B cell (primary cell): ENCODE data around the gene DVL2. TPM values are rescaled to one million over a fixed set of nuclear protein-coding genes. Genes with fewer than 3 reads are reported as not detected.

Experiments
- ATAC-seq: fragments of 200-7000 bp; cut with Tn5 transposase; one replicate; pipeline ENCODE4 v1.10.0; 2021; ENCODE audit warnings: low read depth, mild to moderate bottlenecking, moderate number of reproducible peaks, moderate library complexity
- CTCF ChIA-PET: fragments of 350-600 bp; sonication (Branson Sonifier 250); formaldehyde crosslinking; loops from one replicate; lab custom pipeline; 2021; ENCODE audit warnings: antibody characterized with exemption, inconsistent platforms; lab: Charles Lee
- POLR2A ChIA-PET: fragments of 350-600 bp; sonication (Branson Sonifier 250); formaldehyde crosslinking; loops from one replicate; lab custom pipeline; 2021; ENCODE audit warnings: antibody characterized with exemption; lab: Charles Lee
- DNase-seq: peaks from one replicate; pipeline ENCODE4 v3.0.0; 2013
- H2AFZ ChIP-seq: 2 replicates; pipeline ENCODE4 v1.6.1; 2012; ENCODE audit warnings: mild to moderate bottlenecking, low read depth, low read length; ENCODE audit not compliant: insufficient read depth, poor library complexity, severe bottlenecking
- H3K27ac ChIP-seq, 2 donors: 1 replicate in 1 of 2; 2 replicates in 1 of 2; pipeline ENCODE4 v1.5.1; 2012 to 2013; ENCODE audit warnings: low read length in 2 of 2, mild to moderate bottlenecking in 2 of 2, moderate library complexity in 1 of 2
- H3K27me3 ChIP-seq, 4 experiments: fragments of 200-600 bp in 1 of 4; sonication (generic) in 1 of 4; replicated peaks in 1 of 4; 1 replicate in 2 of 4; 2 replicates in 2 of 4; pipeline versions ENCODE4 v1.6.1 to v1.7.0; 2013 to 2016; ENCODE audit warnings: low read length in 3 of 4, mild to moderate bottlenecking in 2 of 4, mixed read lengths in 1 of 4, moderate library complexity in 1 of 4; ENCODE audit not compliant: insufficient read depth in 4 of 4, control insufficient read depth in 3 of 4; ENCODE audit errors: control extremely low read depth in 1 of 4
- H3K36me3 ChIP-seq, 2 experiments: replicated peaks in 1 of 2; 1 replicate in 1 of 2; 2 replicates in 1 of 2; pipeline versions ENCODE4 v1.6.1 to v1.7.1; 2013; ENCODE audit warnings: low read length in 1 of 2; ENCODE audit not compliant: insufficient read depth in 2 of 2, control insufficient read depth in 1 of 2; ENCODE audit errors: control extremely low read depth in 1 of 2, extremely low read depth in 1 of 2
- H3K4me1 ChIP-seq, 2 donors: fragments of 200-600 bp in 1 of 2; sonication (generic) in 1 of 2; 1 replicate in 1 of 2; 2 replicates in 1 of 2; pipeline versions ENCODE4 v1.5.1 to v1.6.1; 2013 to 2017; ENCODE audit warnings: low read length in 2 of 2; ENCODE audit not compliant: control insufficient read depth in 2 of 2, insufficient read depth in 2 of 2
- H3K4me2 ChIP-seq: replicated peaks from 2 replicates; pipeline ENCODE3; 2012; ENCODE audit warnings: mild to moderate bottlenecking, low read depth, low read length; ENCODE audit not compliant: poor library complexity, severe bottlenecking
- H3K4me3 ChIP-seq, 5 experiments: fragments of 200-600 bp in 1 of 5; sonication (generic) in 1 of 5; 1 replicate in 3 of 5; 2 replicates in 2 of 5; pipeline versions ENCODE4 v1.5.1 to v1.7.0; 2011 to 2016; ENCODE audit warnings: low read length in 4 of 5, mild to moderate bottlenecking in 4 of 5, low read depth in 2 of 5, control low read depth in 1 of 5, moderate library complexity in 1 of 5; ENCODE audit not compliant: insufficient read depth in 1 of 5; ENCODE audit errors: control extremely low read depth in 1 of 5, extremely low read depth in 1 of 5
- H3K79me2 ChIP-seq: fragments of 200-600 bp; sonication (generic); one replicate; pipeline ENCODE4 v1.6.0; 2016; ENCODE audit warnings: low read length; ENCODE audit not compliant: control insufficient read depth, insufficient read depth
- H3K9ac ChIP-seq: fragments of 200-600 bp; sonication (generic); 2 replicates; pipeline ENCODE4 v1.6.1; 2017; ENCODE audit warnings: mild to moderate bottlenecking, low read length, moderate library complexity
- H3K9me3 ChIP-seq, 3 donors: one replicate each; pipeline versions ENCODE4 v1.6.1 to v1.7.1; 2013; ENCODE audit warnings: low read length in 2 of 3; ENCODE audit not compliant: control insufficient read depth in 2 of 3, insufficient read depth in 1 of 3; ENCODE audit errors: control extremely low read depth in 1 of 3
- H4K20me1 ChIP-seq: 2 replicates; pipeline ENCODE4 v1.6.0; 2012; ENCODE audit warnings: mild to moderate bottlenecking, low read length; ENCODE audit not compliant: insufficient read depth, control insufficient read depth, poor library complexity, severe bottlenecking
- H3K27ac Mint-ChIP-seq: one replicate; pipeline ENCODE4 v1.8.0; 2021; ENCODE audit warnings: mixed read lengths
- H3K27me3 Mint-ChIP-seq: one replicate; pipeline ENCODE4 v1.8.0; 2021; ENCODE audit warnings: mixed read lengths
- H3K4me1 Mint-ChIP-seq: one replicate; pipeline ENCODE4 v1.8.0; 2021; ENCODE audit warnings: mixed read lengths
- H3K4me3 Mint-ChIP-seq: one replicate; pipeline ENCODE4 v1.8.0; 2021; ENCODE audit warnings: mixed read lengths
- H3K9me3 Mint-ChIP-seq: one replicate; pipeline ENCODE4 v1.8.0; 2022; ENCODE audit warnings: mixed read lengths; ENCODE audit not compliant: insufficient read depth
- CTCF ChIP-seq: fragments of 200-600 bp; IDR thresholded peaks from one replicate; pipeline ENCODE4 v1.8.0; 2022; ENCODE audit warnings: antibody characterized with exemption, mild to moderate bottlenecking
- EZH2 ChIP-seq: IDR thresholded peaks from 2 replicates; pipeline ENCODE4 v1.6.1; 2012; ENCODE audit warnings: borderline replicate concordance, low read depth, mild to moderate bottlenecking, moderate library complexity, low read length; ENCODE audit not compliant: insufficient read depth, poor library complexity, severe bottlenecking
- WGBS: methylation state at CpG from one replicate; pipeline ENCODE4 v1.1.5; 2013; ENCODE audit warnings: missing lambda C conversion rate; ENCODE audit not compliant: insufficient coverage; 5-methylcytosine and 5-hydroxymethylcytosine counted together
- intact Hi-C: fragments of 100-400 bp; cut with micrococcal nuclease; formaldehyde crosslinking; loops from one replicate; pipeline ENCODE4 v1.10.0; 2022
- polyA plus RNA-seq: library from polyadenylated mRNA; depleted of rRNA; stranded (reverse); fragments of >200 nt; gene quantifications from 2 replicates; pipeline ENCODE4 v1.2.3, GENCODE V29; 2012
- total RNA-seq, 2 donors: library from RNA; stranded (reverse); fragments of 120-200 nt in 1 of 2; gene quantifications; 1 replicate in 1 of 2; 2 replicates in 1 of 2; pipeline versions ENCODE4 v1.2.3 to v1.2.4, GENCODE V29; 2013 to 2022

The DVL2 gene
- total and polyA plus RNA-seq, 2 donors (not counting 1 experiment from before 2014, with no cell fraction given): 22.5 to 104 TPM

GRCh38 chr17:7263801-7264078 lies 29.4 kb upstream of the DVL2 start:
- WGBS: 47% methylated on average over 4 of the region's 4 CpGs
- Mint-ChIP-seq H3K9me3 (no peaks in the 10 kb centered on the region), H3K4me1 (peaks cover 27% of the 10 kb centered on the region), H3K27ac (no peak overlapping the region), H3K27me3 (peaks cover 23% of the 10 kb centered on the region), H3K4me3 (peak overlapping the region; percentile 72)
- DNase-seq (no peak), ATAC-seq (no peak)
- H3K79me2 ChIP-seq: no peaks in the 10 kb centered on the region
- no peaks in the 10 kb centered on the region for H4K20me1 ChIP-seq
- POLR2A ChIA-PET: no interaction called here
- peak overlapping the region in 1 of 5 experiments; percentile 34 for H3K4me3 ChIP-seq
- no peak overlapping the region for H3K27ac ChIP-seq
- H3K4me2 ChIP-seq: peak overlapping the region; percentile 99
- peaks cover 3 to 9% of the 10 kb centered on the region in 2 experiments for H3K36me3 ChIP-seq
- intact Hi-C loops: loop anchor here (2.0 kb wide), 1 partner anchor 17 kb away; the partner anchor contains the start of gene SLC2A4
- H3K9ac ChIP-seq: no peak overlapping the region
- CTCF ChIA-PET: interaction anchor here (0.6 kb wide), 1 partner anchor 49 kb away, joined by 3 read pairs; no protein-coding TSS in a partner anchor
- H3K27me3 ChIP-seq: peaks cover 0 to 17% (median 8%) of the 10 kb centered on the region in 4 experiments
- no peak for TF ChIP-seq EZH2
- TF ChIP-seq CTCF: no peak
- peaks cover 27 to 32% of the 10 kb centered on the region in 2 donors for H3K4me1 ChIP-seq
- peak overlapping the region; percentile 77 for H2AFZ ChIP-seq
- H3K9me3 ChIP-seq: peaks cover 0 to 4% (median 0%) of the 10 kb centered on the region in 3 donors

- Histone ChIP-seq H2AFZ (peak overlapping the region; percentile 77), H3K9me3 (peaks cover 0 to 4% (median 0%) of the 10 kb centered on the region in 3 donors), H3K27me3 (peaks cover 0 to 17% (median 8%) of the 10 kb centered on the region in 4 experiments), H3K79me2 (no peaks in the 10 kb centered on the region), H4K20me1 (no peaks in the 10 kb centered on the region), H3K4me3 (peak overlapping the region in 4 of 5 experiments; percentile 20 to 38 (median 35)), H3K4me2 (peak overlapping the region; percentile 99), H3K27ac (no peak overlapping the region), H3K9ac (peak overlapping the region; percentile 58), H3K4me1 (peaks cover 27 to 32% of the 10 kb centered on the region in 2 donors), H3K36me3 (peaks cover 3 to 14% of the 10 kb centered on the region in 2 experiments)
- 1% methylated on average over 15 of the region's 26 CpGs for WGBS
- DNase-seq (peak; percentile 51), ATAC-seq (peak; percentile 16)
- Mint-ChIP-seq H3K27me3 (peaks cover 23% of the 10 kb centered on the region), H3K4me1 (peaks cover 27% of the 10 kb centered on the region), H3K27ac (peak overlapping the region; percentile 66), H3K4me3 (peak overlapping the region; percentile 72), H3K9me3 (no peaks in the 10 kb centered on the region)
- CTCF ChIA-PET: interaction anchor here (0.6 kb wide), 1 partner anchor 49 kb away, joined by 3 read pairs; no protein-coding TSS in a partner anchor
- intact Hi-C loops: loop anchor here (2.0 kb wide), 1 partner anchor 18 kb away; the partner anchor contains the start of gene SLC2A4
- TF ChIP-seq CTCF (no peak), EZH2 (no peak)
- POLR2A ChIA-PET: no interaction called here
Observed at GRCh38 chr17:7262935-7263800, 28.9 kb upstream of the DVL2 start.
